Loucy (cell line): Measurements from ENCODE around the gene PIK3CA.

Experiments used
- EZH2phosphoT487 ChIP-seq: fragments of 200-600 bp; IDR thresholded peaks from 2 replicates; pipeline ENCODE4 v1.6.1; 2018; ENCODE audit warnings: antibody characterized with exemption, mild to moderate bottlenecking, moderate library complexity, borderline replicate concordance
- TF ChIP-seq, protein P1 (sequence below): fragments of 200-600 bp; sonication (generic); conservative IDR thresholded peaks from 2 replicates; pipeline ENCODE4 v1.5.1; 2014; ENCODE audit warnings: mild to moderate bottlenecking, antibody characterized with exemption, low read length

DNA sequence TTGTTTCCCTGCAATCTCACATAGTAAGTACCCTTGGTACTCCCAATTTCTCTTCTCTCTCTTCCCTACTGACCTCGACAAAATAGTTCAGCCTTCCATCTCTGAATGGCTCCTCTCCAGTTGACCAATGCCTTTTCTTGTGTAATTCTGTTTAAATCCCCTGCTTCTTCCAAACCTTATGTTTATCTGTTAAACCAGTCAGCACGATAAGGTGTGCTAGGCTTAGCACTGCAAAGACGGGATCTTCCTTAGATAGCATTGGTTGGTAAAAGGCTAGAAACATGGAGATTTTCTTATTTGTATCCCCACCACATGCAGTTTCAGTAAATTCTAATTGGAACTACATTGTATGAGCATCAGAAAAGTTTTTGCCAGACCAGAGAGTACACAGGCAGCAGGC, 128.6 kb downstream of the PIK3CA start:
- TF ChIP-seq, protein P1, sequence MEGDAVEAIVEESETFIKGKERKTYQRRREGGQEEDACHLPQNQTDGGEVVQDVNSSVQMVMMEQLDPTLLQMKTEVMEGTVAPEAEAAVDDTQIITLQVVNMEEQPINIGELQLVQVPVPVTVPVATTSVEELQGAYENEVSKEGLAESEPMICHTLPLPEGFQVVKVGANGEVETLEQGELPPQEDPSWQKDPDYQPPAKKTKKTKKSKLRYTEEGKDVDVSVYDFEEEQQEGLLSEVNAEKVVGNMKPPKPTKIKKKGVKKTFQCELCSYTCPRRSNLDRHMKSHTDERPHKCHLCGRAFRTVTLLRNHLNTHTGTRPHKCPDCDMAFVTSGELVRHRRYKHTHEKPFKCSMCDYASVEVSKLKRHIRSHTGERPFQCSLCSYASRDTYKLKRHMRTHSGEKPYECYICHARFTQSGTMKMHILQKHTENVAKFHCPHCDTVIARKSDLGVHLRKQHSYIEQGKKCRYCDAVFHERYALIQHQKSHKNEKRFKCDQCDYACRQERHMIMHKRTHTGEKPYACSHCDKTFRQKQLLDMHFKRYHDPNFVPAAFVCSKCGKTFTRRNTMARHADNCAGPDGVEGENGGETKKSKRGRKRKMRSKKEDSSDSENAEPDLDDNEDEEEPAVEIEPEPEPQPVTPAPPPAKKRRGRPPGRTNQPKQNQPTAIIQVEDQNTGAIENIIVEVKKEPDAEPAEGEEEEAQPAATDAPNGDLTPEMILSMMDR: no peak
- TF ChIP-seq EZH2phosphoT487: no peak
